Osteoblast (primary cell): ENCODE results near the gene AKAP17A. TPM values are rescaled to one million over a fixed set of nuclear protein-coding genes. Genes with fewer than 3 reads are reported as not detected.
A peak's percentile ranks its signal among the peaks of the same experiment; 100 is the strongest.

ENCODE experiments used
- DNase-seq: peaks from one replicate; pipeline ENCODE4 v3.0.0; 2011; ENCODE audit warnings: low spot score, mixed read lengths; ENCODE audit not compliant: insufficient read length; ENCODE audit errors: missing footprints
- H2AFZ ChIP-seq: 2 replicates; pipeline ENCODE4 v1.6.0; 2011; ENCODE audit warnings: mild to moderate bottlenecking, low read length
- H3K27ac ChIP-seq: 2 replicates; pipeline ENCODE4 v1.5.1; 2011; ENCODE audit warnings: mild to moderate bottlenecking, low read depth, low read length, moderate library complexity
- H3K27me3 ChIP-seq: 2 replicates; pipeline ENCODE4 v1.6.0; 2012; ENCODE audit warnings: mild to moderate bottlenecking, control low read depth, inconsistent platforms, low read length, moderate library complexity; ENCODE audit not compliant: insufficient read depth
- H3K36me3 ChIP-seq: 2 replicates; pipeline ENCODE4 v1.5.1; 2011; ENCODE audit warnings: mild to moderate bottlenecking, low read length, control low read depth, moderate library complexity; ENCODE audit not compliant: insufficient read depth
- H3K4me1 ChIP-seq: 2 replicates; pipeline ENCODE4 v1.5.1; 2011; ENCODE audit warnings: mild to moderate bottlenecking, low read length, control low read depth, moderate library complexity; ENCODE audit not compliant: insufficient read depth
- H3K4me2 ChIP-seq: 2 replicates; pipeline ENCODE4 v1.6.0; 2011; ENCODE audit warnings: mild to moderate bottlenecking, low read length; ENCODE audit not compliant: insufficient read depth
- H3K4me3 ChIP-seq: fragments of 200-600 bp; sonication (generic); 3 replicates; pipeline ENCODE4 v1.5.1; 2012; ENCODE audit warnings: mild to moderate bottlenecking, low read length, inconsistent platforms; ENCODE audit not compliant: insufficient read depth
- H3K79me2 ChIP-seq: 2 replicates; pipeline ENCODE4 v1.6.0; 2012; ENCODE audit warnings: mild to moderate bottlenecking, low read length, control low read depth, inconsistent platforms; ENCODE audit not compliant: insufficient read depth
- H3K9me3 ChIP-seq: 2 replicates; pipeline ENCODE4 v1.5.1; 2011; ENCODE audit warnings: low read depth, low read length, control low read depth
- H4K20me1 ChIP-seq: 2 replicates; pipeline ENCODE4 v1.6.0; 2012; ENCODE audit warnings: mild to moderate bottlenecking, low read length, control low read depth; ENCODE audit not compliant: insufficient read depth
- total RNA-seq: library from RNA; depleted of rRNA; stranded (reverse); fragments of >200 nt; gene quantifications from 2 replicates; pipeline ENCODE4 v1.2.3, GENCODE V29; 2012
- TF ChIP-seq, protein P1 (sequence below): IDR thresholded peaks from 2 replicates; pipeline ENCODE4 v1.5.1; 2011; ENCODE audit warnings: mild to moderate bottlenecking, low read depth, low read length, moderate library complexity; ENCODE audit errors: extremely low read depth

Gene AKAP17A, protein sequence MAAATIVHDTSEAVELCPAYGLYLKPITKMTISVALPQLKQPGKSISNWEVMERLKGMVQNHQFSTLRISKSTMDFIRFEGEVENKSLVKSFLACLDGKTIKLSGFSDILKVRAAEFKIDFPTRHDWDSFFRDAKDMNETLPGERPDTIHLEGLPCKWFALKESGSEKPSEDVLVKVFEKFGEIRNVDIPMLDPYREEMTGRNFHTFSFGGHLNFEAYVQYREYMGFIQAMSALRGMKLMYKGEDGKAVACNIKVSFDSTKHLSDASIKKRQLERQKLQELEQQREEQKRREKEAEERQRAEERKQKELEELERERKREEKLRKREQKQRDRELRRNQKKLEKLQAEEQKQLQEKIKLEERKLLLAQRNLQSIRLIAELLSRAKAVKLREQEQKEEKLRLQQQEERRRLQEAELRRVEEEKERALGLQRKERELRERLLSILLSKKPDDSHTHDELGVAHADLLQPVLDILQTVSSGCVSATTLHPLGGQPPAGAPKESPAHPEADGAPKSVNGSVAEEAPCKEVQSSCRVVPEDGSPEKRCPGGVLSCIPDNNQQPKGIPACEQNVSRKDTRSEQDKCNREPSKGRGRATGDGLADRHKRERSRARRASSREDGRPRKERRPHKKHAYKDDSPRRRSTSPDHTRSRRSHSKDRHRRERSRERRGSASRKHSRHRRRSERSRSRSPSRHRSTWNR
- 17.7 and 18.5 TPM in 2 replicates for total RNA-seq

DNA sequence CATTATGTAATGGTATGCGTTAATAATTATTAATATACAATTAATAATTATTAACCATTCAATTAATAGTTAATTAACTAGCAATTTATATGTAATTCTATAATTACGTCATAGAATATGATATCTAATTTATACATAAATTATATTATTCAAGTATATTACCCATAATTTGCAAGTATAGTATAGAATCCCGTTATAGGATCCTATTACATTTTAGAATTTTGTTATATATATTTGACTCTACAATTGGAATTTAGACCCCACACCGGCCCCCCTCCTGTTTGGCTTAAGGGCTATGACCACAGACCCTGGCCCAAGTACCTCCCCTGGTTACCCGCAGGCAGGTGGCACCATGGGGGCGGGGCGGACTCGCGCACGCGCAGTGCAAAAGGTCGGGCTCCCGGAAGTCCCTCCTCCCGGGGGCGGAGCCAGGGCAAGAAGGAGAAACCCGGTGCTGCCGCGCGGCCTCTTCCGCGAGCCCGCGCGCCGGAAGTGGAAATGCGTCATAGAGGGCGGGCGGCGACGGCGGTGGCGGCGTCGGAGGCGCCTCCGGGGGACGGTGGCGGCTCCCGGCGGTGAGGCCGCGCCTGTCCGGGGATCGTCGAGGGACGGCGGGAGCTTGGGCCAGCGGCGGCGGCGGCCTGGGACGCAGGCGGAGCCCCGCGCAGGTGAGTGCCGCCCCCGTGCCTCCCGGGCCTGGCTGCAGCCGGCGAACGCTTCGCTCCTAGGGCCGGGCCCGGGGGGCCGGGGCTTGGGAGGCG lies at the start of gene AKAP17A:
Gene AKAP17A, plus strand, starts transcription at position 503 of the 761 bp plus-strand sequence. CDS start 1,859 bp downstream, outside the sequence.
- H3K36me3 ChIP-seq, result peaks cover 28% of the 10 kb centered on the region
- H3K27ac ChIP-seq, result peak within 1 kb of the TSS; percentile 76
- peak within 1 kb of the TSS; percentile 91 for H3K4me3 ChIP-seq
- H3K79me2 ChIP-seq, result peaks cover 49% of the 10 kb centered on the region
- no peaks in the 10 kb centered on the region for H3K27me3 ChIP-seq
- H3K4me2 ChIP-seq, result peak within 1 kb of the TSS; percentile 93
- H3K9me3 ChIP-seq, result no peaks in the 10 kb centered on the region
- DNase-seq, result peak; percentile 100
- H4K20me1 ChIP-seq, result peaks cover 36% of the 10 kb centered on the region
- TF ChIP-seq, protein P1, sequence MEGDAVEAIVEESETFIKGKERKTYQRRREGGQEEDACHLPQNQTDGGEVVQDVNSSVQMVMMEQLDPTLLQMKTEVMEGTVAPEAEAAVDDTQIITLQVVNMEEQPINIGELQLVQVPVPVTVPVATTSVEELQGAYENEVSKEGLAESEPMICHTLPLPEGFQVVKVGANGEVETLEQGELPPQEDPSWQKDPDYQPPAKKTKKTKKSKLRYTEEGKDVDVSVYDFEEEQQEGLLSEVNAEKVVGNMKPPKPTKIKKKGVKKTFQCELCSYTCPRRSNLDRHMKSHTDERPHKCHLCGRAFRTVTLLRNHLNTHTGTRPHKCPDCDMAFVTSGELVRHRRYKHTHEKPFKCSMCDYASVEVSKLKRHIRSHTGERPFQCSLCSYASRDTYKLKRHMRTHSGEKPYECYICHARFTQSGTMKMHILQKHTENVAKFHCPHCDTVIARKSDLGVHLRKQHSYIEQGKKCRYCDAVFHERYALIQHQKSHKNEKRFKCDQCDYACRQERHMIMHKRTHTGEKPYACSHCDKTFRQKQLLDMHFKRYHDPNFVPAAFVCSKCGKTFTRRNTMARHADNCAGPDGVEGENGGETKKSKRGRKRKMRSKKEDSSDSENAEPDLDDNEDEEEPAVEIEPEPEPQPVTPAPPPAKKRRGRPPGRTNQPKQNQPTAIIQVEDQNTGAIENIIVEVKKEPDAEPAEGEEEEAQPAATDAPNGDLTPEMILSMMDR, result no peak
- peaks cover 8% of the 10 kb centered on the region for H3K4me1 ChIP-seq
- peak within 1 kb of the TSS; percentile 20 for H2AFZ ChIP-seq

DNA sequence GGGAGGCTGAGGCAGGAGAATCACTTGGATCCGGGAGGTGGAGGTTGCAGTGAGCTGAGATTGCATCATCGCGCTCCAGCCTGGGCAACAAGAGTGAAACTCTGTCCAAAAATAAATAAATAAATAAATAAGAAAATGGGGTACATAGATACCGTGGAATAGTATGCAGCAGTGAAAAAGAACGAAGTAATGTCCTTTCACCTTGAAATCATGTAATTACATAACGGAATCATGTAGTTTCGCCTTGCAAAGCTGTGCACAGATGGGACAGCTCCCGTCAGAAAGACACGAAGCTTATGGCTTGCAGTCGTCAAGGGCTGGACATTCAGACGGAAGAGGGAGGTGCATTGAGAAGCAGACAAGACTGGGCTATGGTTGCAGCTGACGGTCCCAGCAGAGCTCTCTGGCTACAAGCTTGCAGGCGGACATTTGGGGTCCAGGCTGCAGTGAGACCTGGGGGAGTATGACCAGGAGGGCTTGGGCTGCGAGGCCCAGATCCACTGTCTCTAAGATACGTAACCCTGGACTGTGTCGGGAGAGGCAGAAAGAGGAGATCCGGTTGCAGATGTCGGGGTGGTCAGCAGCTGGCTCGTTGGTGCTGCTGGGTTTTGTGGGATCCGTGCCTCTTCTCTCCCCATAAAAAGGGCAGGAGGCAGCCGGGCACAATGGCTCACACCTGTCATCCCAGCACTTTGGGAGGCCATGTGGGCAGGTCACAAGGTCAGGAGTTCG lies 48.2 kb upstream of the AKAP17A start:
- Histone ChIP-seq H3K79me2 (no peaks in the 10 kb centered on the region), H3K4me1 (no peaks in the 10 kb centered on the region), H3K4me3 (no peak overlapping the region), H3K9me3 (no peaks in the 10 kb centered on the region), H4K20me1 (no peaks in the 10 kb centered on the region), H2AFZ (no peak overlapping the region), H3K36me3 (no peaks in the 10 kb centered on the region), H3K4me2 (no peak overlapping the region), H3K27ac (no peak overlapping the region), H3K27me3 (no peaks in the 10 kb centered on the region)
- no peak for DNase-seq
- TF ChIP-seq, protein P1, result no peak

DNA sequence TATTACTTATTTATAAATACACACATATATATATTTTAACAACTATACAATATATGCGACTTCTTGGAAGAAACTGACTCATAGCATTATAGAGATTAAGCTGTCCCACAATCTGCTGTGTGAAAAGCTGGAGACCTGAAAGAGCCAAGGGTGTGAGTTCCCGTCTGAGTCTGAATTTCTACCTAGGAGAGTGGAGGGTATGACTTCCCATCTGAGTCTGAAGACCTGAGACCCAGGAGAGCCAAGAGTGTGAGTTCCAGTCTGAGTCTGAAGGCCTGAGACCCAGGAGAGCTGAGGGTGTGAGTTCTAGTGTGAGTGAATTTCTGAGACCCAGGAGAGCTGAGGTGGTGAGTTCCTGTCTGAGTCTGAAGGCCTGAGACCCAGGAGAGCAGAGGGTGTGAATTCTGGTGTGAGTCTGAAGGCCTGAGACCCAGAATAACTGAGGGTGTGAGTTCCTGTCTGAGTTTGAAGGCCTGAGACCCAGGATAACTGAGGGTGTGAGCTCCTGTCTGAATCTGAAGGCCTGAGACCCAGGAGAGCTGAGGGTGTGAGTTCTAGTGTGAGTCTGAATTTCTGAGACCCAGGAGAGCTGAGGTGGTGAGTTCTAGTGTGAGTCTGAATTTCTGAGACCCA lies 45.5 kb upstream of the AKAP17A start:
- Histone ChIP-seq H3K27ac (no peak overlapping the region), H3K36me3 (no peaks in the 10 kb centered on the region), H3K27me3 (no peaks in the 10 kb centered on the region), H3K4me3 (no peak overlapping the region), H3K9me3 (no peaks in the 10 kb centered on the region), H3K4me2 (no peak overlapping the region), H3K4me1 (no peaks in the 10 kb centered on the region), H4K20me1 (no peaks in the 10 kb centered on the region), H2AFZ (no peak overlapping the region), H3K79me2 (no peaks in the 10 kb centered on the region)
- TF ChIP-seq, protein P1, result no peak
- no peak for DNase-seq
